HCT116 (cell line): Measurements from ENCODE around the gene CCZ1. TPM values are rescaled to one million over a fixed set of nuclear protein-coding genes. Genes with fewer than 3 reads are reported as not detected.
"Not testable (repeated sequence)": the region's sequence is repeated elsewhere in the genome, so short reads cannot be mapped to it uniquely, and the experiment has no call there.

Source experiments
- ATAC-seq: fragments of 200-7000 bp; cut with Tn5 transposase; 2 replicates; pipeline ENCODE4 v1.9.1; 2020; ENCODE audit warnings: mild to moderate bottlenecking, moderate library complexity
- BruUV-seq: library from RNA; stranded (reverse); fragments of 400-500 nt; replicated peaks from 2 replicates; lab custom pipeline; 2021; lab: Mats Ljungman, UMichigan
- CTCF ChIA-PET: fragments of 300-600 bp; sonication (Branson Sonifier 250); formaldehyde crosslinking; loops from one replicate; lab custom pipeline; 2021; ENCODE audit warnings: antibody characterized with exemption; lab: Charles Lee
- POLR2A ChIA-PET: fragments of 300-600, 350-600 bp; sonication (Branson Sonifier 250); formaldehyde crosslinking; loops from one replicate; lab custom pipeline; 2021; ENCODE audit warnings: antibody characterized with exemption; lab: Charles Lee
- RAD21 ChIA-PET, 2 experiments: fragments of 300-600 bp; sonication (Branson Sonifier 250); formaldehyde crosslinking; loops; one replicate each; lab custom pipeline; 2023; ENCODE audit warnings: low total read pairs in 2 of 2; ENCODE audit not compliant: uncharacterized antibody in 2 of 2, unreplicated experiment in 2 of 2, low non-redundant PET in 1 of 2; lab: Charles Lee
- DNase-seq: peaks from one replicate; pipeline ENCODE4 v3.0.0-alpha.2; 2010; ENCODE audit warnings: low read depth, low spot score
- H2AFZ ChIP-seq: fragments of 200-600 bp; shearing (Covaris generic), sonication (generic); 2 replicates; pipeline ENCODE4 v1.6.1; 2017; ENCODE audit warnings: low read depth, mixed run types, mixed read lengths, antibody characterized with exemption, low read length; ENCODE audit not compliant: poor library complexity, severe bottlenecking
- H3K27ac ChIP-seq: 2 replicates; pipeline ENCODE4 v1.5.1; 2012; ENCODE audit warnings: low read depth, low read length
- H3K27me3 ChIP-seq: fragments of 200-600 bp; sonication (generic); 2 replicates; pipeline ENCODE4 v1.6.1; 2016; ENCODE audit warnings: mixed run types, low read length, mixed read lengths; ENCODE audit not compliant: insufficient read depth
- H3K36me3 ChIP-seq, 2 experiments: fragments of 200-500 bp in 1 of 2; fragments of 200-600 bp in 1 of 2; sonication (Bioruptor generic) in 1 of 2; sonication (generic) in 1 of 2; 2 replicates each; pipeline versions ENCODE4 v1.5.1 to v1.6.1; 2014 to 2016; ENCODE audit warnings: low read length in 2 of 2, inconsistent platforms in 1 of 2, mixed read lengths in 1 of 2, mixed run types in 1 of 2; ENCODE audit not compliant: insufficient read depth in 2 of 2, control insufficient read depth in 1 of 2
- H3K4me1 ChIP-seq, 2 experiments: fragments of 200-600 bp in 1 of 2; sonication (generic) in 1 of 2; 2 replicates each; pipeline versions ENCODE4 v1.5.1 to v1.6.1; 2012 to 2017; ENCODE audit warnings: low read length in 2 of 2, inconsistent platforms in 1 of 2, mild to moderate bottlenecking in 1 of 2, mixed read lengths in 1 of 2, mixed run types in 1 of 2, moderate library complexity in 1 of 2; ENCODE audit not compliant: insufficient read depth in 2 of 2, control insufficient read depth in 1 of 2
- H3K4me2 ChIP-seq: fragments of 200-600 bp; sonication (generic); 2 replicates; pipeline ENCODE4 v1.6.1; 2017; ENCODE audit warnings: mixed run types, low read length, mixed read lengths
- H3K4me3 ChIP-seq, 2 experiments: fragments of 200-600 bp in 1 of 2; sonication (generic) in 1 of 2; replicated peaks in 1 of 2; 2 replicates each; pipeline ENCODE4 v1.5.1; 2011 to 2016; ENCODE audit warnings: low read length in 2 of 2, control low read depth in 1 of 2, low read depth in 1 of 2, mild to moderate bottlenecking in 1 of 2, mixed read lengths in 1 of 2, mixed run types in 1 of 2
- H3K79me2 ChIP-seq: fragments of 200-600 bp; sonication (generic); 2 replicates; pipeline ENCODE4 v1.6.1; 2017; ENCODE audit warnings: mild to moderate bottlenecking, mixed run types, low read length, moderate library complexity, mixed read lengths; ENCODE audit not compliant: insufficient read depth
- H3K9ac ChIP-seq: fragments of 200-600 bp; sonication (generic); 2 replicates; pipeline ENCODE4 v1.6.1; 2016; ENCODE audit warnings: low read length, mixed read lengths
- H3K9me2 ChIP-seq: fragments of 200-600 bp; sonication (generic), shearing (Covaris generic); 2 replicates; pipeline ENCODE4 v1.6.1; 2017; ENCODE audit warnings: mixed run types, mild to moderate bottlenecking, moderate library complexity; ENCODE audit not compliant: insufficient read depth
- H3K9me3 ChIP-seq, 2 experiments: fragments of 200-500 bp in 1 of 2; fragments of 200-600 bp in 1 of 2; sonication (Bioruptor generic) in 1 of 2; sonication (generic) in 1 of 2; 2 replicates each; pipeline ENCODE4 v1.6.1; 2014 to 2017; ENCODE audit warnings: low read length in 2 of 2, mixed read lengths in 2 of 2, inconsistent platforms in 1 of 2, low read depth in 1 of 2, mild to moderate bottlenecking in 1 of 2, mixed run types in 1 of 2, moderate library complexity in 1 of 2; ENCODE audit not compliant: control insufficient read depth in 1 of 2, insufficient read depth in 1 of 2
- H4K20me1 ChIP-seq: fragments of 200-600 bp; sonication (generic), shearing (Covaris generic); 2 replicates; pipeline ENCODE4 v1.6.1; 2017; ENCODE audit warnings: mixed run types, mild to moderate bottlenecking, moderate library complexity; ENCODE audit not compliant: insufficient read depth
- ATF3 ChIP-seq: IDR thresholded peaks from 2 replicates; pipeline ENCODE4 v1.6.1; 2012
- CEBPB ChIP-seq: IDR thresholded peaks from 2 replicates; pipeline ENCODE4 v1.6.1; 2012; ENCODE audit warnings: low read depth
- EZH2 ChIP-seq: fragments of 200-600 bp; sonication (generic); IDR thresholded peaks from 2 replicates; pipeline ENCODE4 v1.6.1; 2017; ENCODE audit warnings: antibody characterized with exemption, mixed run types
- POLR2AphosphoS5 ChIP-seq: IDR thresholded peaks from 2 replicates; pipeline ENCODE4 v1.6.1; 2011; ENCODE audit warnings: mild to moderate bottlenecking, low read depth, low read length, moderate library complexity
- RAD21 ChIP-seq: IDR thresholded peaks from 2 replicates; pipeline ENCODE4 v1.6.1; 2012; ENCODE audit warnings: low read depth, mild to moderate bottlenecking
- SP1 ChIP-seq: IDR thresholded peaks from 2 replicates; pipeline ENCODE4 v1.6.1; 2012; ENCODE audit warnings: low read depth
- ZFX ChIP-seq: fragments of 450-650 bp; IDR thresholded peaks from 2 replicates; pipeline ENCODE4 v1.6.1; 2017
- intact Hi-C: fragments of 100-400 bp; cut with micrococcal nuclease; formaldehyde crosslinking; loops from 2 replicates; pipeline ENCODE4 v1.10.0; 2022
- total RNA-seq: library from RNA; stranded (reverse); gene quantifications from one replicate; pipeline ENCODE4 v1.2.1, GENCODE V29; 2021; ENCODE audit not compliant: unreplicated experiment

The CCZ1 gene
- total RNA-seq, 1 experiment from 2014 or later = 115 TPM

- TF ChIP-seq EZH2 = no peak
- no peak for TF ChIP-seq SP1
- TF ChIP-seq CEBPB = no peak
- no peak for TF ChIP-seq ZFX
- no peak for TF ChIP-seq ATF3
- no peak for TF ChIP-seq RAD21
Observed at GRCh38 chr7:5867060-5867459, 31.5 kb upstream of the CCZ1 start (continued).

GRCh38 chr7:5868928-5869341 lies 29.6 kb upstream of the CCZ1 start:
- H3K4me2 ChIP-seq, POLR2A ChIA-PET: not testable (repeated sequence)

GRCh38 chr7:5869691-5870090 lies 28.8 kb upstream of the CCZ1 start:
- no peak overlapping the region for H3K4me3 ChIP-seq
- H4K20me1 ChIP-seq = no peaks in the 10 kb centered on the region
- no peaks in the 10 kb centered on the region; a peak in 1 of 4 replicates for H3K4me1 ChIP-seq
- DNase-seq = no peak
- no peaks in the 10 kb centered on the region for H3K9me2 ChIP-seq
- H3K9me3 ChIP-seq = no peaks in the 10 kb centered on the region
- CTCF ChIA-PET = interaction anchor here (2.9 kb wide), 1 partner anchor 13 kb away, joined by 8 read pairs; no protein-coding TSS in a partner anchor
- no peaks in the 10 kb centered on the region for H3K79me2 ChIP-seq
- H3K27ac ChIP-seq = no peak overlapping the region
- no TSS peak for BruUV-seq
- intact Hi-C loops = no loop called here
- POLR2A ChIA-PET = no interaction called here
- no peaks in the 10 kb centered on the region for H3K27me3 ChIP-seq
- ATAC-seq = no peak
- no peak overlapping the region for H3K9ac ChIP-seq
- no peak overlapping the region for H2AFZ ChIP-seq
- no peak for TF ChIP-seq POLR2AphosphoS5
- H3K4me2 ChIP-seq = no peak overlapping the region
- H3K36me3 ChIP-seq = no peaks in the 10 kb centered on the region
- RAD21 ChIA-PET = no interaction called here

More at GRCh38 chr7:5868928-5869341, 29.6 kb upstream of the CCZ1 start:
- H3K27me3 ChIP-seq, H3K79me2 ChIP-seq, H3K9ac ChIP-seq, H3K9me3 ChIP-seq, intact Hi-C loops, H3K4me1 ChIP-seq, H3K36me3 ChIP-seq, H3K27ac ChIP-seq, BruUV-seq, DNase-seq, H2AFZ ChIP-seq, H4K20me1 ChIP-seq, H3K9me2 ChIP-seq, H3K4me3 ChIP-seq, ATAC-seq, RAD21 ChIA-PET: not testable (repeated sequence)
- CTCF ChIA-PET = interaction anchor here (2.9 kb wide), 1 partner anchor 12 kb away, joined by 8 read pairs; no protein-coding TSS in a partner anchor
